COR-L47 (cell line): ENCODE results near the gene EEFSEC.

Experiments
- DNase-seq: peaks from one replicate; lab custom pipeline; 2025; lab: John Stamatoyannopoulos, UW

EEFSEC gene

GRCh38 chr3:128185630-128186447 is 32.6 kb downstream of the EEFSEC start:
- DNase-seq = no peak

- no peak for DNase-seq
Measured at GRCh38 chr3:128187495-128187894, 34.2 kb downstream of the EEFSEC start.

- DNase-seq = no peak
Measured at GRCh38 chr3:128188326-128188725, 35.0 kb downstream of the EEFSEC start.

GRCh38 chr3:128188956-128189355 is 35.7 kb downstream of the EEFSEC start:
- no peak for DNase-seq

- DNase-seq = no peak
Measured at GRCh38 chr3:128190501-128190900, 37.2 kb downstream of the EEFSEC start.

GRCh38 chr3:128192131-128192530 is 38.9 kb downstream of the EEFSEC start:
- DNase-seq = no peak

GRCh38 chr3:128193168-128193567 is 39.9 kb downstream of the EEFSEC start:
- DNase-seq = no peak

GRCh38 chr3:128194843-128195242 is 41.6 kb downstream of the EEFSEC start:
- no peak for DNase-seq

GRCh38 chr3:128195369-128195768 is 42.1 kb downstream of the EEFSEC start:
- no peak for DNase-seq

GRCh38 chr3:128195802-128196201 is 42.5 kb downstream of the EEFSEC start:
- DNase-seq = no peak

- DNase-seq = no peak
Measured at GRCh38 chr3:128196647-128197046, 43.4 kb downstream of the EEFSEC start.

- DNase-seq = no peak
Measured at GRCh38 chr3:128197855-128198254, 44.6 kb downstream of the EEFSEC start.

- DNase-seq = no peak
Measured at GRCh38 chr3:128198313-128198712, 45.0 kb downstream of the EEFSEC start.

- DNase-seq = no peak
Measured at GRCh38 chr3:128199110-128199509, 45.8 kb downstream of the EEFSEC start.

GRCh38 chr3:128201158-128201755 is 48.0 kb downstream of the EEFSEC start:
- DNase-seq = no peak

GRCh38 chr3:128203169-128203568 is 49.9 kb downstream of the EEFSEC start:
- no peak for DNase-seq

GRCh38 chr3:128205558-128206145 is 52.4 kb downstream of the EEFSEC start:
- DNase-seq = no peak

GRCh38 chr3:128207951-128208350 is 54.7 kb downstream of the EEFSEC start:
- DNase-seq = no peak

GRCh38 chr3:128210711-128211110 is 57.4 kb downstream of the EEFSEC start:
- no peak for DNase-seq

GRCh38 chr3:128214056-128214455 is 60.8 kb downstream of the EEFSEC start:
- no peak for DNase-seq

- no peak for DNase-seq
Measured at GRCh38 chr3:128215290-128215689, 62.0 kb downstream of the EEFSEC start.

- DNase-seq = no peak
Measured at GRCh38 chr3:128215800-128216495, 62.7 kb downstream of the EEFSEC start.
